Endothelial cell of umbilical vein (primary cell): ENCODE results near the gene BNIP5. TPM values are rescaled to one million over a fixed set of nuclear protein-coding genes. Genes with fewer than 3 reads are reported as not detected.

Source experiments
- BruUV-seq: library from RNA; stranded (reverse); fragments of 400-500 nt; replicated peaks from 2 replicates; lab custom pipeline; 2021; lab: Mats Ljungman, UMichigan
- CTCF ChIA-PET: fragments of 300-600, 350-600 bp; sonication (Branson Sonifier 250); formaldehyde crosslinking; loops from one replicate; lab custom pipeline; 2021; ENCODE audit warnings: antibody characterized with exemption, inconsistent platforms; lab: Charles Lee
- POLR2A ChIA-PET: fragments of 300-600, 350-600 bp; sonication (Branson Sonifier 250); formaldehyde crosslinking; loops from one replicate; lab custom pipeline; 2021; ENCODE audit warnings: antibody characterized with exemption, inconsistent platforms; lab: Charles Lee
- DNase-seq: peaks from one replicate; pipeline ENCODE4 v3.0.0-alpha.2; 2011; ENCODE audit warnings: low read depth, low spot score
- FAIRE-seq: peaks from 2 replicates; lab custom pipeline; 2011; peaks lifted over from hg19 to GRCh38; lab: Jason Lieb, UNC
- H2AFZ ChIP-seq: 2 replicates; pipeline ENCODE4 v1.6.0; 2012; ENCODE audit warnings: low read depth, low read length, control low read depth, inconsistent platforms
- H3K27ac ChIP-seq: 2 replicates; pipeline ENCODE4 v1.5.1; 2011; ENCODE audit warnings: low read depth, mild to moderate bottlenecking, control low read depth, low read length, moderate library complexity; ENCODE audit not compliant: insufficient read depth
- H3K27me3 ChIP-seq, 2 experiments: 2 replicates each; pipeline versions ENCODE4 v1.6.0 to v1.6.1; 2011; ENCODE audit warnings: low read length in 2 of 2, mixed read lengths in 1 of 2; ENCODE audit not compliant: control insufficient read depth in 2 of 2, insufficient read depth in 2 of 2
- H3K36me3 ChIP-seq, 2 experiments: 2 replicates in 1 of 2; 3 replicates in 1 of 2; pipeline ENCODE4 v1.5.1; 2011; ENCODE audit warnings: low read length in 2 of 2, mild to moderate bottlenecking in 1 of 2, moderate library complexity in 1 of 2; ENCODE audit not compliant: control insufficient read depth in 2 of 2, insufficient read depth in 2 of 2; ENCODE audit errors: extremely low read depth in 1 of 2
- H3K4me1 ChIP-seq: 3 replicates; pipeline ENCODE4 v1.5.1; 2011; ENCODE audit warnings: mild to moderate bottlenecking, low read length; ENCODE audit not compliant: control insufficient read depth, insufficient read depth; ENCODE audit errors: extremely low read depth
- H3K4me2 ChIP-seq: 2 replicates; pipeline ENCODE4 v1.6.1; 2011; ENCODE audit warnings: low read length, control low read depth, mixed read lengths; ENCODE audit not compliant: insufficient read depth
- H3K4me3 ChIP-seq, 3 experiments: fragments of 200-600 bp in 1 of 3; sonication (generic), shearing (Covaris generic) in 1 of 3; replicated peaks in 1 of 3; 2 replicates each; pipeline ENCODE4 v1.5.1; 2011 to 2016; ENCODE audit warnings: control low read depth in 3 of 3, low read length in 3 of 3, mild to moderate bottlenecking in 2 of 3, inconsistent platforms in 1 of 3, low read depth in 1 of 3, moderate library complexity in 1 of 3; ENCODE audit not compliant: insufficient read depth in 1 of 3
- H3K79me2 ChIP-seq: 2 replicates; pipeline ENCODE4 v1.6.0; 2012; ENCODE audit warnings: low read length, inconsistent platforms; ENCODE audit not compliant: control insufficient read depth, insufficient read depth
- H3K9ac ChIP-seq: replicated peaks from 2 replicates; pipeline ENCODE3; 2011; ENCODE audit warnings: low read length, control low read depth; ENCODE audit not compliant: insufficient read depth; ENCODE audit errors: extremely low read depth
- H3K9me1 ChIP-seq: replicated peaks from 3 replicates; pipeline ENCODE4 v1.6.0; 2011; ENCODE audit warnings: mild to moderate bottlenecking, low read length; ENCODE audit not compliant: control insufficient read depth, insufficient read depth; ENCODE audit errors: extremely low read depth
- H3K9me3 ChIP-seq: replicated peaks from 2 replicates; pipeline ENCODE4 v1.5.1; 2012; ENCODE audit warnings: low read length, inconsistent platforms; ENCODE audit not compliant: control insufficient read depth, insufficient read depth
- H4K20me1 ChIP-seq: replicated peaks from 2 replicates; pipeline ENCODE3; 2011; ENCODE audit warnings: mild to moderate bottlenecking, low read length; ENCODE audit not compliant: control insufficient read depth, insufficient read depth; ENCODE audit errors: extremely low read depth
- CTCF ChIP-seq, 2 donors: IDR thresholded peaks; 1 replicate in 1 of 2; 2 replicates in 1 of 2; pipeline ENCODE4 v1.5.1; 2011; ENCODE audit warnings: low read length in 2 of 2, mild to moderate bottlenecking in 2 of 2, moderate library complexity in 2 of 2, control low read depth in 1 of 2, inconsistent platforms in 1 of 2, low read depth in 1 of 2; ENCODE audit not compliant: insufficient read depth in 1 of 2; ENCODE audit errors: extremely low read depth in 1 of 2
- EZH2 ChIP-seq: IDR thresholded peaks from 2 replicates; pipeline ENCODE4 v1.6.1; 2012; ENCODE audit warnings: borderline replicate concordance, low read depth, mild to moderate bottlenecking, moderate library complexity, low read length, inconsistent platforms; ENCODE audit not compliant: severe bottlenecking
- FOS ChIP-seq: IDR thresholded peaks from 2 replicates; pipeline ENCODE4 v1.6.1; 2011; ENCODE audit warnings: mild to moderate bottlenecking, low read length, moderate library complexity, borderline replicate concordance; ENCODE audit not compliant: insufficient read depth
- GATA2 ChIP-seq: IDR thresholded peaks from 2 replicates; pipeline ENCODE4 v1.7.0; 2011; ENCODE audit warnings: low read depth, mild to moderate bottlenecking, moderate library complexity, mixed read lengths, low read length; ENCODE audit not compliant: insufficient read length, insufficient read depth
- JUN ChIP-seq: IDR thresholded peaks from 2 replicates; pipeline ENCODE4 v1.6.1; 2011; ENCODE audit warnings: borderline replicate concordance, low read depth; ENCODE audit not compliant: insufficient read length, insufficient read depth
- MAX ChIP-seq: IDR thresholded peaks from 2 replicates; pipeline ENCODE4 v1.6.1; 2011; ENCODE audit not compliant: insufficient read depth, insufficient read length
- MYC ChIP-seq: IDR thresholded peaks from one replicate; pipeline ENCODE4 v1.6.1; 2011; ENCODE audit warnings: mild to moderate bottlenecking, low read depth, low read length
- POLR2A ChIP-seq: IDR thresholded peaks from 2 replicates; pipeline ENCODE4 v1.6.1; 2012; ENCODE audit warnings: low read depth, mild to moderate bottlenecking, control low read depth, low read length
- POLR2AphosphoS5 ChIP-seq: IDR thresholded peaks from 2 replicates; pipeline ENCODE4 v1.6.1; 2012; ENCODE audit warnings: low read depth, mild to moderate bottlenecking, control low read depth, low read length, moderate library complexity; ENCODE audit not compliant: insufficient read depth
- dilution Hi-C: fragments of 300-500 bp; cut with MboI; formaldehyde crosslinking; loops from one replicate; pipeline ENCODE4 v1.15.0; 2019; ENCODE audit warnings: low sequenced_read_pairs; ENCODE audit not compliant: extremely low pct_ligation_motif_present
- intact Hi-C: fragments of 100-400 bp; cut with micrococcal nuclease; formaldehyde crosslinking; loops from one replicate; pipeline ENCODE4 v1.10.0; 2022
- polyA plus RNA-seq, 4 experiments: library from polyadenylated mRNA; depleted of rRNA in 3 of 4; stranded (reverse) in 3 of 4; unstranded in 1 of 4; fragments of >200 nt; gene quantifications; 2 replicates each; pipeline versions ENCODE4 v1.2.1 to v1.2.3, GENCODE V29; 2011 to 2012; ENCODE audit warnings: missing spikeins in 1 of 4
- total RNA-seq: library from RNA; stranded (reverse); gene quantifications from 2 replicates; pipeline ENCODE4 v1.2.3, GENCODE V29; 2021

The BNIP5 gene
- total and polyA plus RNA-seq, 2 donors (not counting 3 experiments of a cell fraction or from before 2014, with no cell fraction given) = not detected

DNA sequence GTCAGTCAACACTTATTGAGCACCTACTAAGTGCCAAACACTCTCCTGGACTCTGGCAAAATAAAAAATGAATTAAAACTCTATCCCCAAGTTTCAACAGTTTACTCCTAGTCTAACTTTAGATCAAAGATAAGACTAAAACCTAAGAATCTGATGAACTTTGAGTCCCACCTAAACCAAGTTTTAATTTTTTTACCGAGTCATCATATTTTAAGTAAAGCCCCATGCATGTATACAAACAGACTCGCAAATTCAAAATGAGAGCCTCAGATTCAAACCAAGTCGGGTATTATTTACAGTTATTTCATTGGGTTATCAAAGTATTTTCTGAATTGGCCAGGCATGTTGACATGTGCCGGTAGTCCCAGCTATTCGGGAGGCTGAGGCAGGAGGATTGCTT lies 28.2 kb downstream of the BNIP5 start:
- H2AFZ ChIP-seq = no peak overlapping the region
- H3K79me2 ChIP-seq = no peaks in the 10 kb centered on the region
- ChIA-PET CTCF (interaction anchor here (2.0 kb wide), 1 partner anchor 32 kb away, joined by 9 read pairs; no protein-coding TSS in a partner anchor), POLR2A (no interaction called here)
- no peaks in the 10 kb centered on the region for H3K9me1 ChIP-seq
- DNase-seq = no peak
- no peak overlapping the region for H3K9ac ChIP-seq
- intact Hi-C loops = no loop called here
- BruUV-seq = no TSS peak
- no peak for FAIRE-seq
- H3K36me3 ChIP-seq = no peaks in the 10 kb centered on the region
- H3K4me1 ChIP-seq = no peaks in the 10 kb centered on the region
- H3K9me3 ChIP-seq = no peaks in the 10 kb centered on the region
- H3K27ac ChIP-seq = no peak overlapping the region
- H3K27me3 ChIP-seq = peaks cover 6 to 19% of the 10 kb centered on the region in 2 experiments
- no peak for TF ChIP-seq POLR2A
- TF ChIP-seq EZH2 = no peak
- no peak for TF ChIP-seq MYC
- TF ChIP-seq POLR2AphosphoS5 = no peak
- no peak for TF ChIP-seq FOS
- TF ChIP-seq MAX = no peak
- TF ChIP-seq CTCF (IDR thresholded peaks at IDR 0.05; ENCODE audit: extremely low read depth in 1 of 2, insufficient read depth in 1 of 2, low read depth in 1 of 2, low read length in 2 of 2) = no peak
- TF ChIP-seq GATA2 = no peak
- TF ChIP-seq JUN = no peak
- H3K4me3 ChIP-seq = no peak overlapping the region
- dilution Hi-C loops = no loop called here
- no peaks in the 10 kb centered on the region for H4K20me1 ChIP-seq
- no peak overlapping the region for H3K4me2 ChIP-seq
